Lung microvascular endothelial cell (primary cell): ENCODE measurements around the gene PCDHGB6. TPM values are rescaled to one million over a fixed set of nuclear protein-coding genes. Genes with fewer than 3 reads are reported as not detected.
"Not testable (repeated sequence)": the region's sequence is repeated elsewhere in the genome, so short reads cannot be mapped to it uniquely, and the experiment has no call there.

Experiments used
- DNase-seq, 2 donors: peaks; one replicate each; pipeline versions ENCODE4 v3.0.0 to v3.0.0-alpha.2; 2010; ENCODE audit warnings: low read depth in 2 of 2
- total RNA-seq: library from RNA; depleted of rRNA; stranded (reverse); fragments of >200 nt; gene quantifications from 2 replicates; pipeline ENCODE4 v1.2.1, GENCODE V29; 2014

The PCDHGB6 gene
- total RNA-seq, result 1.3 and 2.4 TPM in 2 replicates

DNA sequence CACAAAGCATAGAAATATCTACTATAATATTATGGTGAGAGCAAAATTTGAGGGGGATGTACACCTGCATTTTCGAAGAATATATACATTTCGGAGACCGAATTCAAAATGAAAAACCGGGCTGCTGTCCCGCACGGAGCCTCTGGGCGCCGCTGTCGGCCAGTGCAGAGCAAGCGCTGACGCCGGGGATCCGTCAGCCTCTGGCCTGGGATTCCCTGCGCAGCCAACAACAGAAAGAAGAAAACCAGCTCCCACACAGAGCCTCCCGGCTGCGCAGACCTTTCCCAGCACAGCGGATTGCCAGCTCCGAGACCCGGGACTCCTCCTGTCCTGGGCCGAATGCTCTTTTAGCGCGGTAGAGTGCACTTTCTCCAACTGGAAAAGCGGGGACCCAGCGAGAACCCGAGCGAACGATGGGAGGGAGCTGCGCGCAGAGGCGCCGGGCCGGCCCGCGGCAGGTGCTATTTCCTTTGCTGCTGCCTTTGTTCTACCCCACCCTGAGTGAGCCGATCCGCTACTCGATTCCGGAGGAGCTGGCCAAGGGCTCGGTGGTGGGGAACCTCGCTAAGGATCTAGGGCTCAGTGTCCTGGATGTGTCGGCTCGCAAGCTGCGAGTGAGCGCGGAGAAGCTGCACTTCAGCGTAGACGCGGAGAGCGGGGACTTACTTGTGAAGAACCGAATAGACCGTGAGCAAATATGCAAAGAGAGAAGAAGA lies at the start of gene PCDHGB6:
Gene PCDHGB6 (plus strand): TSS at position 232 of the 716 bp plus-strand sequence. CDS start 182 bp downstream, at position 414.
- peak; percentile 50 to 67 for DNase-seq

- DNase-seq, result peak; percentile 41 to 63
Observed at GRCh38 chr5:141359790-141360426, 47.9 kb upstream of the PCDHGB6 start, which contains the start of gene PCDHGB2. PCDHGB2 (plus strand) TSS chr5:141359994; CDS start chr5:141360136, 142 bp downstream.

DNA sequence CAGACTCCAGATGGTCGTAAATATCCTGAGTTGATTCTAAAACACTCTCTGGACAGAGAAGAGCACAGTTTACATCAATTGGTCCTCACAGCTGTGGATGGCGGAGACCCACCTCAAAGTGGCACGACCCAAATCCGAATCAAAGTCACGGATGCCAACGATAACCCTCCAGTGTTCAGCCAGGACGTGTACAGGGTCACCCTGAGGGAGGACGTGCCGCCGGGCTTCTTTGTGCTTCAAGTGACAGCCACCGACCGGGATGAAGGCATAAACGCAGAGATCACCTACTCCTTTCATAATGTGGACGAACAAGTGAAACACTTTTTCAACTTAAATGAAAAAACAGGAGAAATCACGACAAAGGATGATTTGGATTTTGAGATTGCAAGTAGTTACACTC lies 47.1 kb upstream of the PCDHGB6 start:
- DNase-seq, result no peak

DNA sequence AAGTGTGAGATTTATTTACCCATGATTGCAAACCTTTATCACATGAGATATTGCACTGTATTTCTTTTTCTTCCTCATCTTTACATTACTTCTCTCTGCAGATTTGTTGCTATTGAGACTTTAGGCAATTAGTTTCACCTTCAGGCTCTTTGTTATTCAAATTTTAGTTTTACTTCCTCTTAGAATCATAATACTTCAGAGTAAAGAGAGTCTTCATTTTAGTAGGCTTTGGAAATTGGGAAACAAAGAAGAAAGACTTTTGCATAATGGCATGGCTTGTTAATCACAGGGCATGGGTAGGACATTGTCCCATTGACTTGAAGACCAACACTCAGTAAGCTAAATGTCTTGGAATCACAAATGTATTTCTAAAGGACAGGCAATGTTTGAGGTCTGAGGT lies 45.1 kb upstream of the PCDHGB6 start:
- no peak for DNase-seq

DNA sequence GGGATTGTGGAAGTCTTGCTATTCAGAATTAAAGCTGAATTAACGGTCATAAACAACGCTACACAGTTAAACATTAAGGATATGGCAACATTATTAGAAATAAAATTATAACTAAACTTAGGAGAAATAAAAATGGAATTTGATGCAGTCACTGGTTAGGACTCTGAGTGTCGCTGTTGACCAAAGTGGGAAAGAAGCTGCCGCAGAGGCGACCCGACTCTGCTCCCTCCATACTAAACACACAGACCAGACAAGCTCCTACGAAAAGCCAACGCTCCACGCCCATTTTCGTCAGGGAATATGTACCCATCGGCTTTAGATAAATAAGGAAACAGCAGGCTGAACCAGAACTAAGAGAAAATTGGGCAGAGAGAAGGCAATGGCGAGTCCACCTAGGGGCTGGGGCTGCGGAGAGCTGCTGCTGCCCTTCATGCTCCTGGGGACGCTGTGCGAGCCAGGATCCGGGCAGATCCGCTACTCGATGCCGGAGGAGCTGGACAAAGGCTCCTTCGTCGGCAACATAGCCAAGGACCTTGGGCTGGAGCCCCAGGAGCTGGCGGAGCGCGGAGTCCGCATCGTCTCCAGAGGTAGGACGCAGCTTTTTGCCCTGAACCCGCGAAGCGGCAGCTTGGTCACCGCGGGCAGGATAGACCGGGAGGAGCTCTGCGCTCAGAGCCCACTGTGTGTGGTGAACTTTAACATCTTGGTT lies 43.7 kb upstream of the PCDHGB6 start, which contains the start of gene PCDHGA5:
Gene PCDHGA5 (plus strand): TSS at position 211 of the 709 bp plus-strand sequence. CDS start 169 bp downstream, at position 380.
- DNase-seq, result no peak

- DNase-seq, result no peak
Observed at GRCh38 chr5:141366016-141366896, 41.6 kb upstream of the PCDHGB6 start.

DNA sequence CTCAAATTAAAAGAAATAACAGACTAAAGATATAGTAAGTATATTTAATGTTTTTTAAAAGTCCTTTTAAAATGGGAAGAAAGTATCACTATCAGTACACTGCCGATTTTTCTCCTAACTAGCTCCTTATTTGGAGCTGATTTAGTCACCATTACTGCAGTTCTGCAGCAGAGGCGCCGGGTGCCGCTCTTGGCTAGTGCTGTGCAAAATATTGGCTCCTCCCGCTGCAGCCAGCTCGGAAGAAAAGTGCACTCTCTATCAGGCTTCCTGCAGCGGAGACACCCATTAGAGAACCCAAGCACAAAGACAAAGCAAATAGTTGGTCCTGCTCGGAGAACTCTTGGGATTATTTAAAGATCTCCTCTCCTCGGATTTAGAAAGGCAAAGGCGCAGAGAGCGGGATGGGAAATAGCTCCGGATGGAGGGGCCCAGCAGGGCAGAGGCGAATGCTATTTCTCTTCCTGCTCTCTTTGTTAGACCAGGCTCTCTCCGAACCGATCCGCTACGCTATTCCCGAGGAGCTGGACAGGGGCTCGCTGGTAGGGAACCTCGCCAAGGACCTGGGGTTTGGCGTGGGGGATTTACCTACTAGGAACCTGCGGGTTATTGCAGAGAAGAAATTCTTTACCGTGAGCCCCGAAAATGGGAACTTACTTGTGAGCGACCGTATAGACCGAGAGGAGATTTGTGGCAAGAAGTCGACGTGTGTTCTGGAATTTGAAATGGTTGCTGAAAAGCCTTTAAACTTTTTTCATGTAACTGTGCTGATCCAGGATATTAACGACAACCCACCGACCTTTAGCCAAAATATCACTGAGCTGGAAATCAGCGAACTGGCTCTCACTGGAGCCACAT lies 37.6 kb upstream of the PCDHGB6 start, which contains the start of gene PCDHGB3:
Gene PCDHGB3 (plus strand): TSS at position 249 of the 855 bp plus-strand sequence. CDS start 153 bp downstream, at position 402.
- DNase-seq, result peak; percentile 59 to 84

GRCh38 chr5:141371572-141372475 lies 36.0 kb upstream of the PCDHGB6 start:
- DNase-seq, result no peak

DNA sequence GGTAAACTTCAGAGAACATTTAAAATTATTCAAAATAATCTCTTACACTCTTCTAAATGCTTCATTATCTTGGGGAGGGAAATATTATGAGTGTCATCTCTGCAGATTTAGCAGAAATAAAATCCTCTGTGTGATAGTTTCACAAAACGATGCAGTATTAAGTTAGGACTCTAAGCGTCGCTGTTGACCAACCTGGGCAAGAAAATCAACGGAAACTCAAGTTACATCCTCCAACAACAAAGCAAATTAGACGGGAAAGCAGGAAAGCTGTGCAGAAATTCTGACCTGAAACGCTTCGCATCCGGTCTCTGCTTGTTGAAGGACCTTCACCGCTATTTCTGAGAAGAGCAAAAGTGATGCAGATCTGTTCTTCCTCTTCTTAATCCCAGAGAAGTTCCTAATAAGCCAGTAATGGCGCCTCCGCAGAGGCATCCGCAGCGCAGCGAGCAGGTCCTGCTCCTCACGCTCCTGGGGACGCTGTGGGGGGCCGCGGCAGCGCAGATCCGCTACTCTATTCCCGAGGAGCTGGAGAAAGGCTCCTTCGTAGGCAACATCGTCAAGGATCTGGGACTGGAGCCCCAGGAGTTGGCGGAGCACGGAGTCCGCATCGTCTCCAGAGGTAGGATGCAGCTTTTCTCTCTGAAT lies 34.0 kb upstream of the PCDHGB6 start, which contains the start of gene PCDHGA6:
Gene PCDHGA6 (plus strand): TSS at position 219 of the 645 bp plus-strand sequence. CDS start 193 bp downstream, at position 412.
- DNase-seq, result peak; percentile 44 to 49

DNA sequence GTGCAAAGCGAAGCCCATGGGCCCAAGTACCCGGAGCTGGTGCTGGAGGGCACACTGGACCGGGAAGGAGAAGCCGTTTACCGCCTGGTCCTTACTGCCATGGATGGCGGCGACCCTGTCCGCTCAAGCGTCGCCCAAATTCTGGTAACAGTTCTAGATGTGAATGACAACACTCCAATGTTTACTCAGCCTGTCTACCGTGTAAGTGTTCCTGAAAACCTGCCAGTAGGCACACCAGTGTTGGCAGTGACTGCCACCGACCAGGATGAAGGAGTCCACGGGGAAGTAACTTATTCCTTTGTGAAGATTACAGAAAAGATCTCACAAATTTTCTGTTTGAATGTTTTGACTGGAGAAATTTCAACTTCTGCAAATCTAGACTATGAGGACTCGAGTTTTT lies 33.2 kb upstream of the PCDHGB6 start:
- DNase-seq, result no peak

DNA sequence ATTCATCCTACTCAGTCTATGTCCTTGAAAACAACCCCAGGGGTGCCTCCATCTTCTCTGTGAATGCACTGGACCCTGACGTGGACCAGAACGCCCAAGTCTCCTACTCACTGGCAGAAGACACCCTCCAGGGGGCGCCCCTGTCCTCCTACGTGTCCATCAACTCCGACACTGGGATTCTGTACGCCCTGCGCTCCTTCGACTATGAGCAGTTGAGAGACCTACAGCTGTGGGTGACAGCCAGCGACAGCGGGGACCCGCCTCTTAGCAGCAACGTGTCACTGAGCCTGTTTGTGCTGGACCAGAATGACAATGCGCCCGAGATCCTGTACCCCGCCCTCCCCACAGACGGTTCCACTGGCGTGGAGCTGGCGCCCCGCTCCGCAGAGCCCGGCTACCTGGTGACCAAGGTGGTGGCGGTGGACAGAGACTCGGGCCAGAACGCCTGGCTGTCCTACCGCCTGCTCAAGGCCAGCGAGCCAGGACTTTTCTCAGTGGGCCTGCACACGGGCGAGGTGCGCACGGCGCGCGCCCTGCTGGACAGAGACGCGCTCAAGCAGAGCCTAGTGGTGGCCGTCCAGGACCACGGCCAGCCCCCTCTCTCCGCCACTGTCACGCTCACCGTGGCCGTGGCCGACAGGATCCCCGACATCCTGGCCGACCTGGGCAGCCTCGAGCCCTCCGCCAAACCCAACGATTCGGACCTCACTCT lies 32.2 kb upstream of the PCDHGB6 start:
- DNase-seq, result not testable (repeated sequence)

DNA sequence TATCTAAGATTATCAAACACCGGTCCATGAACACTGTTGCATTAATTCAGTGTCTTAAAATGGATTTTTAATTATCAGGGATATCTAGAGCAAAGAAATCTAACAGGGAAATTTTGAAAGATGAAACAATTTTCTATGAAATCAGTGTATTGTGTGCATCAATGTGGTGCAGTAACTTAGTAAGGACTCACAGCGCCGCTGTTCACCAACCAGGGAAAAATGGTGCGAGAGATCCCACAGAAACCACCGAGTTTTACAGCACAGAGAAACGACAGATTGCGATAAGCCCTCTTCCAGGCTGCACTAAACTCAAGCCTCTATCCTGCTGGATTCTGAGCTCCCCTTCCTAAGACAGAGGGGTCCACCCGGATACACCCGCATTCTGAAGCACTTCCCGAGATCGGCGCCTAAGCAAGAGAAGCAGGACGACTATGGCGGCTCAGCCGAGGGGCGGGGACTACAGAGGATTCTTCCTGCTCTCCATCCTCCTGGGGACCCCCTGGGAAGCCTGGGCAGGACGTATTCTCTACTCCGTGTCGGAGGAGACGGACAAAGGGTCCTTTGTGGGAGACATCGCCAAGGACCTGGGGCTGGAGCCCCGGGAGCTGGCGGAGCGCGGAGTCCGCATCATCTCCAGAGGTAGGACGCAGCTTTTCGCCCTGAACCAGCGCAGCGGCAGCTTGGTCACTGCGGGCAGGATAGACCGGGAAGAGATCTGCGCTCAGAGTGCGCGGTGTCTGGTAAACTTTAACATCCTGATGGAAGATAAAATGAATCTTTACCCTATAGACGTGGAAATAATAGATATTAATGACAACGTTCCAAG lies 25.1 kb upstream of the PCDHGB6 start, which contains the start of gene PCDHGA7:
Gene PCDHGA7 (plus strand): TSS at position 274 of the 826 bp plus-strand sequence. CDS start 158 bp downstream, at position 432.
- peak; percentile 40 to 52 for DNase-seq

- DNase-seq, result no peak
Observed at GRCh38 chr5:141383345-141383744, 24.5 kb upstream of the PCDHGB6 start.

DNA sequence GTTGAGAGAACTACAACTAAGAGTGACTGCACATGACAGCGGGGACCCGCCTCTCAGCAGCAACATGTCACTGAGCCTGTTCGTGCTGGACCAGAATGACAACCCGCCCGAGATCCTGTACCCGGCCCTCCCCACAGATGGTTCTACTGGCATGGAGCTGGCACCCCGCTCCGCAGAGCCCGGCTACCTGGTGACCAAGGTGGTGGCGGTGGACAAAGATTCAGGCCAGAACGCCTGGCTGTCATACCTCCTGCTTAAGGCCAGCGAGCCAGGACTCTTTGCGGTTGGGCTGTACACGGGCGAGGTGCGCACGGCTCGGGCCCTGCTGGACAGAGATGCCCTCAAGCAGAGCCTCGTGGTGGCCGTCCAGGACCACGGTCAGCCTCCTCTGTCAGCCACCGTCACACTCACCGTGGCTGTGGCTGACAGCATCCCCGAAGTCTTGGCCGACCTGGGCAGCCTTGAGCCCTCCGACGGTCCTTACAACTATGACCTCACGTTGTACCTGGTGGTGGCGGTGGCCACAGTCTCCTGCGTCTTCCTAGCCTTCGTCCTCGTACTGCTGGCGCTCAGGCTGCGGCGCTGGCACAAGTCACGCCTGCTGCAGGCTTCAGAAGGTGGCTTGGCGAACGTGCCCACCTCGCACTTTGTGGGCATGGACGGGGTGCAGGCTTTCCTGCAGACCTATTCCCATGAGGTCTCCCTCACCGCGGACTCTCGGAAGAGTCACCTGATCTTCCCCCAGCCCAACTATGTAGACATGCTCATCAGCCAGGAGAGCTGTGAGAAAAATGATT lies 23.2 kb upstream of the PCDHGB6 start:
- no peak for DNase-seq

GRCh38 chr5:141387557-141388311 lies 20.1 kb upstream of the PCDHGB6 start, which contains the start of gene PCDHGB4:
PCDHGB4 (plus strand) TSS chr5:141387698; CDS start chr5:141387885, 187 bp downstream.
- DNase-seq, result peak; percentile 46 to 75
